Stimulated activated CD4-positive, alpha-beta T cell treated with anti-CD3 and anti-CD28 coated beads, Interleukin-1b, Interleukin-23, amount 100 ng/mL, for 1 hour (primary cell): ENCODE data around the gene PEX14.

Experiments
- DNase-seq, 2 donors: peaks; one replicate each; pipeline ENCODE4 v3.0.0-alpha.2; 2020; ENCODE audit warnings: low read depth in 2 of 2

Gene PEX14

GRCh38 chr1:10616696-10617095, 141.9 kb downstream of the PEX14 start:
- no peak for DNase-seq

- DNase-seq: no peak
These were observed 142.6 kb downstream of the PEX14 start for GRCh38 chr1:10617318-10617717.

GRCh38 chr1:10617931-10618885, 143.5 kb downstream of the PEX14 start:
- DNase-seq: no peak

GRCh38 chr1:10620776-10621175, 146.0 kb downstream of the PEX14 start:
- no peak for DNase-seq

- no peak for DNase-seq
These were observed 147.2 kb downstream of the PEX14 start for GRCh38 chr1:10621906-10622305.

- no peak for DNase-seq
These were observed 148.3 kb downstream of the PEX14 start for GRCh38 chr1:10622910-10623685.

GRCh38 chr1:10623686-10624145, 149.0 kb downstream of the PEX14 start:
- DNase-seq: no peak

GRCh38 chr1:10624256-10625050, 149.7 kb downstream of the PEX14 start:
- no peak for DNase-seq

- DNase-seq: no peak
These were observed 150.3 kb downstream of the PEX14 start for GRCh38 chr1:10625076-10625475.

- no peak for DNase-seq
These were observed 150.8 kb downstream of the PEX14 start for GRCh38 chr1:10625554-10625953.

GRCh38 chr1:10626131-10626731, 151.5 kb downstream of the PEX14 start:
- DNase-seq: no peak

- no peak for DNase-seq
These were observed 152.2 kb downstream of the PEX14 start for GRCh38 chr1:10626791-10627410.

- no peak for DNase-seq
These were observed 153.9 kb downstream of the PEX14 start for GRCh38 chr1:10628685-10629084.

- DNase-seq: no peak
These were observed 154.5 kb downstream of the PEX14 start for GRCh38 chr1:10629091-10629815.

- DNase-seq: no peak
These were observed 155.2 kb downstream of the PEX14 start for GRCh38 chr1:10629816-10630571.

GRCh38 chr1:10630661-10631120, 155.9 kb downstream of the PEX14 start:
- no peak for DNase-seq

GRCh38 chr1:10631121-10631810, 156.5 kb downstream of the PEX14 start:
- DNase-seq: no peak

- DNase-seq: no peak
These were observed 157.3 kb downstream of the PEX14 start for GRCh38 chr1:10631811-10632593.
